Mesothelial cell of epicardium (in vitro differentiated cells): Measurements from ENCODE around the gene GLIS2. TPM values are rescaled to one million over a fixed set of nuclear protein-coding genes. Genes with fewer than 3 reads are reported as not detected.
A peak's percentile ranks its signal among the peaks of the same experiment; 100 is the strongest.

Experiments
- DNase-seq, 2 experiments: peaks; one replicate each; pipeline ENCODE4 v3.0.0; 2021; ENCODE audit warnings: low spot score in 2 of 2; ENCODE audit not compliant: unreplicated experiment in 2 of 2
- H3K27ac Mint-ChIP-seq: 2 replicates; pipeline ENCODE4 v1.8.0; 2021; ENCODE audit warnings: mixed read lengths
- H3K27me3 Mint-ChIP-seq: 2 replicates; pipeline ENCODE4 v1.8.0; 2021; ENCODE audit warnings: low read depth, mixed read lengths
- H3K36me3 Mint-ChIP-seq: 2 replicates; pipeline ENCODE4 v1.8.0; 2021; ENCODE audit warnings: mixed read lengths
- H3K4me1 Mint-ChIP-seq: 2 replicates; pipeline ENCODE4 v1.8.0; 2021; ENCODE audit warnings: mixed read lengths
- H3K4me3 Mint-ChIP-seq: 2 replicates; pipeline ENCODE4 v1.8.0; 2021; ENCODE audit warnings: mild to moderate bottlenecking, moderate library complexity, mixed read lengths
- H3K9me3 Mint-ChIP-seq: 2 replicates; pipeline ENCODE4 v1.8.0; 2021; ENCODE audit warnings: mixed read lengths
- total RNA-seq: library from RNA; stranded (reverse); gene quantifications from 3 replicates; pipeline ENCODE4 v1.2.1, GENCODE V29; 2021
- TF ChIP-seq, protein P1 (sequence below): fragments of 200-600 bp; sonication (generic); IDR thresholded peaks from one replicate; pipeline ENCODE4 v1.5.0; 2021; ENCODE audit warnings: antibody characterized with exemption; ENCODE audit not compliant: unreplicated experiment

GLIS2 gene
- total RNA-seq, 1 donor from 2014 or later: 79.6 TPM

DNA sequence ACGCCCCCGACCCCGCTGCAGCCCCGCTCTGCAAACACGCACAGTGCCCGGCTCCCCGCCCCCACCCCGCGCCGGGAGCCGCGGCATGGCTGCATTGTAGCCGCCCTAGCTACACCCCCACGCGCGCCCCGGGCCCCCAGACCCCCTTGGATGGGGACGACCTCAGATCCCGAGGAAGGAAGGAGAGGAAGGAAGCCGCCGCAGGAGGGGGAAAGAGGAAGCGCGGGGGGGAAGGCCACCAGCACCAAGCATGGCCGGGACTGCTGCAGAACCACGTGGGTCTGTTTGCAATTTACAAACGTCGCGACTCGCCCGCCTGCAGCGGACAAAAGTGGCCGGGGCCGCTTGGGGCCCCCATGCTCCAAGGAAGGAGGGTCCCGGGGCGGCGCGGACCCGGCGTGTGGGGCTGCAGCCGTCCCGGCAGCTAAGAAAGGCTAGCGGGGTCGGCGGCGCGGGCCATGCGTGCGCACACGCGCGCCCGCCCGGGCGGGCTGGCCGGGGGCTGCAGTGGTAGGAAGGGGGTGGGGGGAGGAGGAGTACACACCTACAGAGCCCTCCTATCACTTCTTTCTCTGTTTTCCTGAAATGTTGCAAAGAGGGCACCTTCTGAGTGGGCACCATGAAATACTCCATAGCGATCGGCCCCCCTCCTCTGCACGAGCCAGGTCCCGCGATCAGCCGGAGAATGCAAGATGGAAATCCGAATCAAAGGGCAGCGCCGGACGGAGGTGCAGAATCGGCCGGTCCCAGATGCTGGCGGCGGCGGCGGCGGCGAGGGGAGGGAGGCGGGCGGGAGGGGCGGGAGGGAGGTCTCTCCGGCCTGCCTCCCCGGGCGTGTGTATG, 43.5 kb upstream of the GLIS2 start:
- Mint-ChIP-seq H3K27me3 (no peaks in the 10 kb centered on the region), H3K4me3 (peak overlapping the region; percentile 89), H3K36me3 (no peaks in the 10 kb centered on the region), H3K9me3 (no peaks in the 10 kb centered on the region), H3K27ac (peak overlapping the region; percentile 95), H3K4me1 (peaks cover 7% of the 10 kb centered on the region)
- TF ChIP-seq, protein P1, sequence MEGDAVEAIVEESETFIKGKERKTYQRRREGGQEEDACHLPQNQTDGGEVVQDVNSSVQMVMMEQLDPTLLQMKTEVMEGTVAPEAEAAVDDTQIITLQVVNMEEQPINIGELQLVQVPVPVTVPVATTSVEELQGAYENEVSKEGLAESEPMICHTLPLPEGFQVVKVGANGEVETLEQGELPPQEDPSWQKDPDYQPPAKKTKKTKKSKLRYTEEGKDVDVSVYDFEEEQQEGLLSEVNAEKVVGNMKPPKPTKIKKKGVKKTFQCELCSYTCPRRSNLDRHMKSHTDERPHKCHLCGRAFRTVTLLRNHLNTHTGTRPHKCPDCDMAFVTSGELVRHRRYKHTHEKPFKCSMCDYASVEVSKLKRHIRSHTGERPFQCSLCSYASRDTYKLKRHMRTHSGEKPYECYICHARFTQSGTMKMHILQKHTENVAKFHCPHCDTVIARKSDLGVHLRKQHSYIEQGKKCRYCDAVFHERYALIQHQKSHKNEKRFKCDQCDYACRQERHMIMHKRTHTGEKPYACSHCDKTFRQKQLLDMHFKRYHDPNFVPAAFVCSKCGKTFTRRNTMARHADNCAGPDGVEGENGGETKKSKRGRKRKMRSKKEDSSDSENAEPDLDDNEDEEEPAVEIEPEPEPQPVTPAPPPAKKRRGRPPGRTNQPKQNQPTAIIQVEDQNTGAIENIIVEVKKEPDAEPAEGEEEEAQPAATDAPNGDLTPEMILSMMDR: no peak
- DNase-seq: peak; percentile 43 to 64

DNA sequence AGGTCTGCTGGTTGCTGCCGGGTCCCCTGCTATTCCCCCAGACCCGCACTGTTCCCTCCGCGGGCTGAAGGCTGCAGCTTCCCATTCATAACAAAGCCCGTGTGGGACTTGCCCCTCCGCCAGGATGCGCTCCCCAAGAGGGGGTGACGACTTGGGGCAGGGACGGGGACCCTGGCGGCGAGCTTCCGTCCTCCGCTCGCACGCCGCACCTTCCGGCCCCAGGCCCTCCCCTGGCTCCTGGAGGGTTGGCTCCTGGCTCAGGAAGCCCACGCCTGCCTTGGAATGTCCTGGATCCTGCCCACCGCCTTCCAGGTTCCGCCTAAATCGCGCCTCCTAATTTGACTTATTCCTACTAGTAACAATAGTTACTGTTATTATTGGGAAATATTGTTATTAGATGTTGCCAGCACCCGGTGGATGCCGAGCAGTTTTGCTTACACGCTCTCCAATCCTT, 42.0 kb upstream of the GLIS2 start:
- Mint-ChIP-seq H3K27ac (peak overlapping the region; percentile 94), H3K4me1 (peaks cover 7% of the 10 kb centered on the region), H3K27me3 (no peaks in the 10 kb centered on the region), H3K9me3 (no peaks in the 10 kb centered on the region), H3K4me3 (peak overlapping the region; percentile 82), H3K36me3 (no peaks in the 10 kb centered on the region)
- TF ChIP-seq, protein P1: no peak
- peak in 1 of 2 experiments; percentile 69 for DNase-seq

DNA sequence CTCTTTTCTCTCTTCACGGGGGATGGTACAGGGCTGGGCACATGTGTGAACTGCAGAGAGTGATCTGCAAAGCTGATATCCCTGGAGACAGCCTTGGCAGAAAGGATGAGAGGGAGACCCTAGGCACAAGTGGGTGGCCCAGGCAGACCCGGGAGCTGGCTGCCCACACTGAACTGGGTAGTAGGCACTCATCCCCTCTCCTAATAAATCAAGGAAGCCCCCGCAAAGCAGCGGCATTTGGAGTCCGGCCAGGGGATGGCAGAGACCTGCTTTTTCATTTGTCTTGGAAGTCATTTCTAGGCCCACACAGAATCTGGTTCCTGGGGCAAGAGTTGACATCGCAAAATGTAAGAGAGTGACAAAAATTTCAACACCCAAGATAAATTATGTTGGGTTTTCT, 40.0 kb upstream of the GLIS2 start:
- Mint-ChIP-seq H3K27ac (peak overlapping the region; percentile 16), H3K27me3 (no peaks in the 10 kb centered on the region), H3K36me3 (peaks cover 2% of the 10 kb centered on the region), H3K9me3 (peaks cover 3% of the 10 kb centered on the region), H3K4me1 (peaks cover 3% of the 10 kb centered on the region), H3K4me3 (no peak overlapping the region)
- TF ChIP-seq, protein P1: no peak
- DNase-seq: no peak

DNA sequence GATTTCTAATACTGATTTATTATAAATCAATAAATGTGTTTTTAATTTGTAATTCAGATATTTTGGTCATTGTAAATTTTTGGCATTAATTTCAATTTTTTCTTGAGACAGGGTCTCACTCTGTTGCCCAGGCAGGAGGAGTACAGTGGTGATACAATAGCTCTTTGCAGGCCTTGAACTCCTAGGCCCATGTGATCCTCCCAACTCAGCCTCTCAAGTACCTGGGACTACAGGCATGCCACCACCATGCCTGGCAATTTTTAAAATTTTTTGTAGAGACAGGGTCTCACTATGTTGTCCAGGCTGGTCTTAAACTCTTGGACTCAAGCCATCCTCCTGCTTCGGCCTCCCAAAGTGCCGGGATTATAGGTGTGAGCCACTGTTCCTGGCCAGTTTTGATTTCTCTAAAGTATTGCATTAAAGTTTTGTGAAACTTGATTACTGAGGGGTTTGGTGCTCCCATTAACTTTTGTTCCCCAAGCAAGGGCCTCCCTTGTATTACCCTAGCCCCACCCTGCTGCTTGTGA, 37.8 kb upstream of the GLIS2 start:
- H3K27ac Mint-ChIP-seq: no peak overlapping the region
- TF ChIP-seq, protein P1: no peak
- H3K36me3 Mint-ChIP-seq: peaks cover 3% of the 10 kb centered on the region
- H3K27me3 Mint-ChIP-seq: no peaks in the 10 kb centered on the region
- no peak for DNase-seq
- peaks cover 2% of the 10 kb centered on the region for H3K4me1 Mint-ChIP-seq
- H3K4me3 Mint-ChIP-seq: no peak overlapping the region
- H3K9me3 Mint-ChIP-seq: peaks cover 6% of the 10 kb centered on the region

DNA sequence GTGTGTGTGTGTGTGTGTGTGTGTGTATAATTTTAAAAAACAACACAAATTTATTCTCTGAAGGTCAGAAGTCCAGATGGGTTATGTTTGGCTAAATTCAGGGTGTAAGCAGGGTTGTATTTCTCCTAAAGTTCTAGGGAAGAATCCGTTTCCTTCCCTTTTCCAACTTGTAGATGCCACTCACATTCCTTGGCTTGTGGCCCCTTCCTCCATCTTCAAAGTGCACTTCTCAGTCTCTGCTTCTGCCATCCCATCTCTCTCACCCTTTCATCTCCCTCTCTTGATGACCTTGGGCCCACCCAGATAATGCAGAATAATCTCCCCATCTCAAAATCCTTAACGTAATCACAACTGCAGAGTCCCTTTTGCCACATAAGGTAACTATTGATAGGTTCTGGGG, 35.2 kb upstream of the GLIS2 start:
- no peak overlapping the region for H3K27ac Mint-ChIP-seq
- no peaks in the 10 kb centered on the region for H3K27me3 Mint-ChIP-seq
- TF ChIP-seq, protein P1: no peak
- H3K9me3 Mint-ChIP-seq: peaks cover 6% of the 10 kb centered on the region
- no peak for DNase-seq
- H3K4me1 Mint-ChIP-seq: no peaks in the 10 kb centered on the region
- peaks cover 3% of the 10 kb centered on the region for H3K36me3 Mint-ChIP-seq
- H3K4me3 Mint-ChIP-seq: no peak overlapping the region
